ENCODE results near the gene PVRIG. TPM values are rescaled to one million over a fixed set of nuclear protein-coding genes. Genes with fewer than 3 reads are reported as not detected.

Gene PVRIG
- total and polyA plus RNA-seq, 2 of the 8 experiments (the other 6 are each of a cell fraction or from before 2014, with no cell fraction given) = 0.15 TPM; not detected in 1

- peaks cover 0 to 5% of the 10 kb centered on the region in 2 experiments; a peak in 1 of 4 replicates for H3K9me3 ChIP-seq (ENCODE audit: insufficient read depth in 2 of 2, low read depth in 1 of 2, low read length in 1 of 2)
- H3K36me3 ChIP-seq (ENCODE audit: control insufficient read depth in 2 of 4, insufficient read depth in 4 of 4, low read length in 3 of 4) = peaks cover 0 to 8% (median 1%) of the 10 kb centered on the region in 4 experiments; a peak in 3 of 8 replicates
- peaks cover 13% of the 10 kb centered on the region for H3K23me2 ChIP-seq (ENCODE audit: low read depth, low read length)
- no peak overlapping the region for H3K23ac ChIP-seq (ENCODE audit: insufficient read length)
- H2BK15ac ChIP-seq (ENCODE audit: low read length) = no peak overlapping the region
- H3K18ac ChIP-seq (ENCODE audit: extremely low read depth, low read length) = no peak overlapping the region
- H4K8ac ChIP-seq (ENCODE audit: extremely low read depth, insufficient read depth, low read length) = no peak overlapping the region
- no peak overlapping the region for H3K56ac ChIP-seq (replicated peaks; ENCODE audit: insufficient read length, low read depth, low read length)
- peaks cover 0 to 13% (median 9%) of the 10 kb centered on the region in 4 experiments; a peak in 6 of 7 replicates for H3K27me3 ChIP-seq (replicated peaks in 1 of 4; ENCODE audit: control insufficient read depth in 3 of 4, extremely low read depth in 1 of 4, insufficient read depth in 3 of 4, low read length in 3 of 4)
- H4K20me1 ChIP-seq (replicated peaks in 1 of 2; ENCODE audit: control insufficient read depth in 1 of 2, insufficient read depth in 2 of 2, low read length in 2 of 2) = peaks cover 0 to 18% of the 10 kb centered on the region in 2 experiments
- no peak overlapping the region for H3K4ac ChIP-seq (replicated peaks; ENCODE audit: insufficient read length, low read depth, low read length)
- peaks cover 0 to 7% of the 10 kb centered on the region in 2 experiments; a peak in 2 of 4 replicates for H3K79me2 ChIP-seq (ENCODE audit: control insufficient read depth in 1 of 2, insufficient read depth in 2 of 2, low read length in 2 of 2)
- H2BK5ac ChIP-seq (ENCODE audit: low read depth, low read length) = no peak overlapping the region
- H4K91ac ChIP-seq (replicated peaks; ENCODE audit: insufficient read length, low read length) = no peak overlapping the region
- 81% methylated on average over 10 of the region's 11 CpGs; no CpG with 5 or more reads in 1 of the 2 experiments for WGBS, 2 experiments (ENCODE audit: extremely low coverage in 1 of 2, insufficient coverage in 1 of 2, insufficient read length in 1 of 2, insufficient replicate concordance in 2 of 2, low coverage in 1 of 2, low lambda C conversion rate in 2 of 2, missing lambda C conversion rate in 1 of 2)
- H3K27ac ChIP-seq (ENCODE audit: low read depth, low read length) = no peak overlapping the region
- no peak overlapping the region for H3K4me3 ChIP-seq (ENCODE audit: extremely low read depth in 1 of 4, insufficient read depth in 2 of 4, low read depth in 3 of 4, low read length in 4 of 4)
- no peak overlapping the region for H2BK12ac ChIP-seq (ENCODE audit: low read depth, low read length)
- H3K4me1 ChIP-seq (replicated peaks in 1 of 4; ENCODE audit: control insufficient read depth in 3 of 4, insufficient read depth in 4 of 4, low read length in 3 of 4) = peaks cover 5 to 21% (median 15%) of the 10 kb centered on the region in 4 experiments
- FAIRE-seq = no peak
- no peak overlapping the region for H2BK20ac ChIP-seq (ENCODE audit: low read length)
- CTCF ChIA-PET (ENCODE audit: partially characterized antibody) = interaction anchor here (2.1 to 11.2 kb wide), 2 partner anchors 36 to 42 kb away, joined by 4 to 94 read pairs; no protein-coding TSS in a partner anchor
- no peaks in the 10 kb centered on the region; the same call in 1 of the 2 replicates for H3K79me1 ChIP-seq (ENCODE audit: low read depth, low read length)
- no peak overlapping the region for H2BK120ac ChIP-seq (replicated peaks; ENCODE audit: low read depth, low read length)
- no peak overlapping the region for H2AK5ac ChIP-seq (ENCODE audit: low read depth, low read length)
- H4K5ac ChIP-seq (ENCODE audit: insufficient read length, low read depth, low read length) = no peak overlapping the region
- TF ChIP-seq CBX5 (IDR thresholded peaks at IDR 0.05; ENCODE audit: low read depth, low read length) = no peak
- TF ChIP-seq POU5F1 (IDR thresholded peaks at IDR 0.05; ENCODE audit: low read depth, low read length) = no peak
- no peak for TF ChIP-seq BCL11A (IDR thresholded peaks at IDR 0.05; ENCODE audit: low read depth in 2 of 2, low read length in 2 of 2)
- no peak overlapping the region for H2AFZ ChIP-seq (ENCODE audit: low read length)
- POLR2A ChIA-PET (ENCODE audit: partially characterized antibody) = interaction anchor here (0.6 to 11.0 kb wide), 4 partner anchors 13 to 69 kb away, joined by 3 to 145 read pairs (median 4); partner anchors contain the start of gene TRAPPC14
- H3K14ac ChIP-seq (ENCODE audit: insufficient read length) = no peak overlapping the region
- H3K4me2 ChIP-seq (ENCODE audit: insufficient read depth in 1 of 2, low read depth in 2 of 2, low read length in 2 of 2) = no peak overlapping the region
- H3K9ac ChIP-seq (replicated peaks in 1 of 4; ENCODE audit: extremely low read depth in 1 of 4, low read depth in 3 of 4, low read length in 3 of 4) = no peak overlapping the region
- no peak for DNase-seq (ENCODE audit: low read depth in 1 of 2, low spot score in 2 of 2)
These were observed 45.8 kb upstream of the PVRIG start for GRCh38 chr7:100173806-100174495.
